ENCODE data around the gene CEP295NL.
"Not testable (repeated sequence)": the region's sequence is repeated elsewhere in the genome, so short reads cannot be mapped to it uniquely, and the experiment has no call there.

CEP295NL gene

DNA sequence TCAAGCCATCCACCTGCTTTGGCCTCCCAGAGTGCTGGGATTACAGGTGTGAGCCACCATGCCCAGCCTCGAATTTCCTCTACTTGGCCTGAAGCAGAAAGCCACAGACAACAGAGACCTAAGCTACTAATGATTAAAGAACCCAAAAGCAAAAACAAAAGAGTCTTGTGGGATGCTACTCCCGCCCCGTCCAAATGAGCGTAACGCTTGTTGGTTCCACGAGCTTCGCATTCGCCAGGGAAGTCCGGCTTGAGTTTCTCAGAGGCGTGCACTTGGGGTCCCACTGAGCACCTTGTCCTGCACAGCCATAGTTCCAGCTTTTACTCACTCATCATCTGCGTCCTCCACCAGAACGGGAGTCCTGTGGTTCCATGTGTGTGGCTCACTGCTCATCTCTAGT, 16.0 kb downstream of the CEP295NL start:
- DNase-seq (ENCODE audit: low spot score): no peak

DNA sequence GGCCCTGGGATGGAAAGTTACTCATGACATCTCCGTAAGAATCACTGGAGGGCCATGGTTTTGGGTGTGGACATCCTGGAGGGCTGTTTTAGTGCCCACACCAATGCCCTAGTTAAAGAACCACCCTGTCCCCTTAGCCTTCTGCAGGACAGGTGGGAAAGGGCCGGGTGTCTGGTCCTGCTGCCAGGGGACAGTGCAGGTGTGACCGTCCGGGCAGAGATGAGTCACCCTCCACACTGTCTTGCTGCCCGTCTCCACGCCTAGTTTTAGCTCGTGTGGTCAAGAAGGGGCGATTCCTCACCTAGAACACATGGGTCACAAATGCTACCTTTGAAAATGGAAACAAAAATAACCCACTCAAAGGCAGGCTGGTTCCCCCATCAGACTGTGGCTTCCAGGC, 17.0 kb downstream of the CEP295NL start:
- no peak for DNase-seq (ENCODE audit: low spot score)

DNA sequence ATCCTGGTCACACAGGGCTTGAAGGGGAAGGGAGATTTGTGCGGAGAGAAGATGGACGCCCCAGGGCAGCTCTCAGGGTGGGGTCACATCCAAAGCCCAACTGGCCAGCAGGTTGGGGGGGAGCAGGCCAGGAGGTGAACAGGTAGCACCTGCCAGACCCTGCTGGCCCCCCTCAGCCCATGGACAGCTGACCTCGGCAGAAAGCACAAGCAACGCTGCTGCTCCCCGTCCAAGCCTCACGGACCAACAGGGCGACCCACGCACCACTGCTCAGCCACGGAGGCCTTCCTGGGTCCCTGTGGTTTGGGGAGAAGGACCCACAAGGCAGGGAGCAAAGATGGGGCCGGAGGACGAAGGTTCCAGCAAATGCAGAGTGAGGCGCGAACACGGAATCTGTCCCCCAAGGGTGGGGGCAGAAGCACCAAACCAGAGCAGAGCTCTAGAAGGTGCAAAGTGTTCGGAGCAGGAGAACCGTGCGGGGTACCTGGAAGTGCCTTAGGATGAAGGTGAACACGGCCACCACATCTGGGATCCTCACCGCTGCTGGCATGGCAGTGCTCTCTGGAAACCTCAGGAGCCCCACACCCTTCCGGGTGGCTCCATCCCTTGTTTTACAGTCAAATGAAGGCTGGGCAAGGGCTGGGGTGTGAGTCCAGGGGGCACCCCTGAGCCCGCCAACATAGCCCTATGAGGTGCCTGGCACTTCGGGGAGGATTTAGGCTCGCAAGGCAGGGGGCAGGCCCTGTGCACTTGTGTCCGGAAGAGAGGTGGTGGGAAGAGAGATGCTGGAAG, 17.9 kb downstream of the CEP295NL start:
- DNase-seq (ENCODE audit: low spot score): no peak

DNA sequence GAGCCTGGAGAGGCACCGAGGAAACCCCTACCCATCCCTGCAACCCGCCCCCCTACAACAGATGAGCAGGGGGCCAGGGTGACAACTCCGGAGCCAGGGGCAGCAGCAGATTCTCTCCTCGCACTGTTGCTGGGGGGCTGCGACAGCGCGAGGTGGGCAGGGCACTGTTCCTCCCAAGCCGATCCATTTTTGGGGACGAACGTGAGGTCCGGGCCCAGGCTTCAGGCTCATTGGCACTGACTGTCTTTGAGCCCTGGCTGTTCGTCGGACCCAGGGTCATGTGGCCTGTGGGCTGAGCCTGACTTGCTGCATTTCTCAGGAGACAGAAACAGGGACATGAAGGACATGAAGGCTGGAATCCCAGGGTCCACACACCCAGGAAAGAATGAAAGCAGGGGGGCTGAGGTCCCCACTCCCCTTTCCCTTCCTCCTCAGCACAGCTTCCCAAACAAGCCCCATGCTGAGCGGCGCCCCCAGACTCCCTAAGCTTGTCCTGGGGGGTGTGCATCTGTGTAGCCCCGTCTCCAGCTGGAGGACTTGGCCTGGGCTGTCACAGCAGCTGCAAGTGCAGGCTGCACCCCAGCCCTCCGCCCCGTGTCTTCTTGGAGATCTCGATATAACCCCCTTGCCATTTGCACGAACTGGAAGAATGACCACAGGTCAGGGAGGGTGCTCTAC, 18.7 kb downstream of the CEP295NL start:
- no peak for DNase-seq (ENCODE audit: low spot score)

DNA sequence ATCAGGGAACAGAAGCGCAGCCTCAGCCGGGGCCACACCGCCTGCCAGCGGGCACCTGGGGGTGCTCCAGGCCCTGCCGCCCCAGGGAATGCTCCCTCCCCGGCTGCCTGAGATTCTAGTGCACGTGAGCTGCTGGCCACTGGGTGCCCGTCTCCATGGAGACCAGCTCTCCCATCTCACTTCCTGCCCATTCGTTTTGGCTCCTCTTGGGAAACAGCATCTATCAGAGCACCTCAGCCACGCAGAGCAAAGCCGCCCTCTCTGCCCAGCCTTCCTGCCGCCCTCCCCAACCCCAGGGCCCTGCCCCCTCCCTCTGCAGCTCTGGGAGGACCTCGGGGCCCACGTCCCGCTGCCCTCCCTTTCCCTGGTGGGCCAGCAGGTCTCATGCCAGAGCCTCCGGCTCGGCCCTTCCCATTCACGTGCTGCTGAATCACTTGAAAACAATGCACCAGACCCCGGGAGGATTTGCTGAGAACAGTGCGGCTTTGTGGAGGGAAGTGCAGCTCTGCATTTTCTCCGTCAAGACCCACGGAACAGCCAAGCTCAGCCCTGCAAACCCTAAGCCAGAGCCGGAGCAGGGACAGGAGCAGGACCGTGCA, 19.4 kb downstream of the CEP295NL start:
- DNase-seq (ENCODE audit: low spot score): no peak

DNA sequence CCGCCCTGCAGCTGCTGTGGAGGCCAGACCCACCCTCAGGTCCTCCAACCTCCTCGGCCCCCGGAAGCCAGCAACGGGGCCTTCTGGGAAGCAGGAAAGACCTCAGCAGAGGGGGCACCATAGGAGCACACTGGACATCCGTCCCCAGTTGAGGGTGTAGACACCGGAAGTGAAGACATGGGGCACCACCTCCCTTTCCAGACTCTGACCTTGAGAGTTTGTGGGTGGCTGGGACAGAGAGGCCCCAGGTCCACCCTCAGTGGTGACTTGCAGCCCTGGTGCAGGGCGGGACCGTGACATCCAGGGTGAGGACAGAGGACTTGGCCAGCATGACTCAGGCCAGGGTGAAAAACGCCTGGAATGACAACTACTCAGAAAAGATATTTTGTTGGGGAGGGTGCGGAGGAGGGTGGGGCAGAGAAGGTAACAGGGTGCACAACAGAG, 19.9 kb downstream of the CEP295NL start:
- DNase-seq (ENCODE audit: low spot score): no peak

DNA sequence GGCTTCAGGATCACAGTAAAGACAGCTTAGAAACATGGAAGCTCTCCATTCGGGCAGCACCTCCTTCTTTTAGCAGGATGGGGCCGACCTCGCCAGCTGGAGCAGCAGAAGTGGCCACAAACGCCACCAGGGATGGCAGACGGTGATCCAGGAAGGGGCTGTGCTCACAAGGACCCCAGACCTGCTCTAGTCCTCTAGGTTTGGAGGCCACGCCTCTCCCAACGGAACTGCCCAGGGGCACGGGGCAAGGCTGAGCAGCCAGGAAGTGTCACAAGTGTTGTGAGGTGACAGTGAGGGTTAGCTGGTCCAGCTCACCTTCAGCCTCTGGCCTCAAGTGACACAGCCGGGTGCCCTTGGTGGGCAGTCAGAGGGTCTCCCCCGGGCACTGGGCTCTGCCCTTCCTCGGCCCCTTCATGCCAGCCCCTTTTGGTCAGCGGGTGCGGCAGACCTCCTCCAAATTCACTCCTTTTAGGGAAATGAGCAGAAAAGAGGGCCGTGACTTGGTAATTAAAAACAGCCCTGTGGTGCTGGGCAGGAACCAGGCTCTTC, 20.4 kb downstream of the CEP295NL start:
- no peak for DNase-seq (ENCODE audit: low spot score)

DNA sequence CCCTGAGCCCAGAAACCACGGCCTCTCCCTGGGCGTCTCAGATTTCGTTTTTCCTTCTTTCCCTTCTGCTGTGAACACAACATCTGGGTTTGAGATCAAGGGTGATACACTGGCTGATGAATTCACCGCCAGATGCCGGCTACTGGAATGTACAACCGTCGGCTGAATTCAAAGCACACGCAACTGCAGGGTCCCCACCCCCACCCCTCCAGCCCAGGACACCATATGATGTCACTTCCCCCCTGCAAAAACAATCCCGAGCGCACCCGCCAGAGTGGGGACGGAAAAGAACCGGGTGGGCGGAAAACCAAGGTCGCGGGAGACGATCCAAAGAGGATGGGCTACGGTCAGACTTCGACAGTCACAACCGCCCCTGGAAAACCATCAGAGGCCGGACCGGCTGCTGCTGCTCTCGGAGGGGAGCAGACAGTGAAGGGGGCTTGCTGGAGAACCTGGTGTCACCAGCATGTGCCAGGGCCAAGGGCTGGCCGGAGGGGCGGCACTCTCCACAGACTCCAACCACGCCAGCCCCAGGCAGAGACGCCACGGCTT, 23.3 kb downstream of the CEP295NL start:
- DNase-seq (ENCODE audit: low spot score): no peak

DNA sequence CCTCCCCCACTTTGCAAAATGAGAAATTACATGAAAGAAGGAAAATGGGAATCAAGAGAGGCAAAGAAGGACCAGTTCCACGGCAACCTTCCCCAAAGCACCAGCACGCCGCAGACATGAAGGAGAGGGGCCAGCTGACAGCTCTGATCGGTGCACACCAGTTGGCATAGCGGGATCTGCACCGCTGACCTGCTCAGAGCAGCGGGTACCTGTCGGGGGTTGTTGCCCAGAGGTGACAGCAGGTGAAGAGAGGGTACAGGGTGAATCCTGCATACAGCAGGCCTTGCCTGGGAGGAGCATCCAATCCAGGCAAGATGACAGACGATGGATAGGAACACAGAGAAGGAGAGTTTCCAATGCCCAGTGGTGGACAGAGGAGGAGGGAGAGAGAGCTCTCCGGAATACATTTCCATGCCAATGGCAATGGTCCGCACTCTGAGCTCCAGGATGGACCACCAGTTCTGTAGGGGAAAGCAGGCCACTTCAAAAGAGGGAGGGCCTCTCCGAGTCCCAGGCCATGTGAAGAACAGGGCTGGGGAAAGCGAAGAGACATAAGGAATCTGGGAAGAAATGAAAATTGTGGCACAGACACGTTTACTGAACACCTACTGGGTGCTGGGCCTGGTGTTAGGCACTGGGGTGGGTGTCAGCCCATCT, 24.0 kb downstream of the CEP295NL start:
- DNase-seq (ENCODE audit: low spot score): no peak

DNA sequence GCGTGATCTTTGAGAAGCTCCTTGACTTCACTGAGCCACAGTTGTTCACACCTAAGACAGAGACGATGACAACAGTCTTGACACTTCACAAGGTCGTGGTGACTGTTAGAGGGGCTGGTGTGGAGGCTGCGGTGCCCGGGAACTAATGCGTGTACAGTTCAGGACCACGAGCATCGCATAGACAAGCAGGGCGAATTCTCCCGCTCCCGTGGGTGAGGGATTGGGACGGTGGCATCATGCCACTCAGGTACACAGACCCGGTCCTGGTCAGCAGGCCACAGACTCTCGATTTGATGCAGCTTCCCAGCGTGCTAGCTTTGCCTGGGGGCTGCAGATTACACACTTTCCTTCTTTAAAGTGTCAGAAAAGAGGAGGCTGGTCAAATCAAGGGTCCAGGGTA, 24.7 kb downstream of the CEP295NL start:
- DNase-seq (ENCODE audit: low spot score): no peak

DNA sequence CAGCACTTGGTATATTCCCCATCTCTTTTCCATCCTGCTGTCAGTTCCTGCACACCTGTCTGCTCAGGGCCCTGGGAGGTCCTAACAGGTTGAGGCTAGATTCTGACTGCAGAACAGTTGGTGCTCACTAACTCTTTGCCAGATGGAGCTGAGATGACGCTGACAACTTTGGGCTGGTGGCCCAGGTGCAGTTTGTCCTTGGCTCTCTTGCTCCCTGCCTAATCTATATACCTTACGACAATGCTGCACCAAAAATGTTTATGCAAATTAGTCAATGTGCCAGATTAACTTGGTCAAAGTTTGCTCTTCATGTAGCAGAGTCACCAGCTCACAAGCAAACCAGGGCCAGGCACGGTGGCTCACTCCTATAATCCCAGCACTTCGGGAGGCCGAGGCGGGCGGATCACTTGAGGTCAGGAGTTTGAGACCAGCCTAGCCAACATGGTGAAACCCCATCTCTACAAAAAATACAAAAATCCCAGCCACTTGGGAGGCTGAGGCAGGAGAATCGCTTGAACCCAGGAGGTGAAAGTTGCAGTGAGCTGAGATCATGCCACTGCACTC, 26.0 kb downstream of the CEP295NL start:
- DNase-seq (ENCODE audit: low spot score): not testable (repeated sequence)

DNA sequence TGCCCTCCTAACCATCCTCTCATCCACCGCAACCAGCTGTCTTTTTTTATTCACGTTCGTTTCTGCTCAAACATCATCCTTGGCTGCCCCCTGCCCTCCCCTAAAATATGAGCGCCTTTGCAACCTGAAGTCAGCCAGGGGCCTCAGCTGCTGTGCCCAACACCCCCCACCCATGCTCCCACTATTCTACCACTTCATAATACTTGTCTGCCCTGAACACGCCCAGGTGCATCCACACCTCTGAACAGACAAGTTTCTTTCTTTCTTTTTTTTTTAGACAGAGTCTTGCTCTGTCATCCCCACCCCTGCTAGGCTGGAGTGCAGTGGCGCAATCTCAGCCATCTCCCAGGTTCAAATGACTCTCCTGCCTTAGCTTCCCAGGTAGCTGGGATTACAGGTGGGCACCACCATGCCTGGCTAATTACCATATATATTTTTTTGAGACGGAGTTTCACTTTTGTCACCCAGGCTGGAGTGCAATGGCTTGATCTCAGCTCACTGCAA, 26.9 kb downstream of the CEP295NL start:
- no peak for DNase-seq (ENCODE audit: low spot score)

DNA sequence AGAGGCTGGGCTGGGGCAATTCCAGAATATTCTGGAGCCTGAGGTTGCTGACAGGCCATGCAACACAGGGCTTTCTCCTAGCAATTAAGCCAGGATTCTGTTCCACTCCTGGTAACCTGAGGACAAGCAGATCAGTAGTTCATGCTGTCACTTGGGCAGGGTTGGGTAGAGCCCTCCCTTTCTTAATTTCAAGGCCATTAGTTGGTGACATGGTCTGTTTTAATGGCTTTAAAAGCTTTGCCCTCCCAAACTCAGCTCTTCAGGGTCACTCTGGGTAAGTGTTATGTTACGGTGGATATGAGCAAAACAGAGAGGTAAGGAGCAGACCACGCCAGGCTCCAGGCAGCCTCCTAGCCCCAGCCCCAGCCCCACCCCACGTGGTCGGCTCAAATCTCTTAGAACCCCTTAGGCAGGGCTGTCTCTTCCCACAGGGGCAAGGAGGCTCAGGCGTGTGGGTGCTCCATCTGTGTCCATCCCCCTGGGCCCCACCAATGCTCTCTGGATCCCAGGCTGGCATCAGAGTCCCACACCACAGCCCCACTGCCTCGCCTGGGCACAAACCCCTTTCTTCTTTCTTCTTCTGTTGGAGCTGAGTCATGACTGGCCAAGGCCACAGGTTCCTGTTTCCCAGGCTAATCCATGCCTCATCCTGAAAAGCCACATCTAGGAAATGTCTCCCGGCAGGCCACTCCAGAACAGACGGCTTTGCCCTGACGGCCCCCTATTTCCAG, 27.5 kb downstream of the CEP295NL start:
- no peak for DNase-seq (ENCODE audit: low spot score)

DNA sequence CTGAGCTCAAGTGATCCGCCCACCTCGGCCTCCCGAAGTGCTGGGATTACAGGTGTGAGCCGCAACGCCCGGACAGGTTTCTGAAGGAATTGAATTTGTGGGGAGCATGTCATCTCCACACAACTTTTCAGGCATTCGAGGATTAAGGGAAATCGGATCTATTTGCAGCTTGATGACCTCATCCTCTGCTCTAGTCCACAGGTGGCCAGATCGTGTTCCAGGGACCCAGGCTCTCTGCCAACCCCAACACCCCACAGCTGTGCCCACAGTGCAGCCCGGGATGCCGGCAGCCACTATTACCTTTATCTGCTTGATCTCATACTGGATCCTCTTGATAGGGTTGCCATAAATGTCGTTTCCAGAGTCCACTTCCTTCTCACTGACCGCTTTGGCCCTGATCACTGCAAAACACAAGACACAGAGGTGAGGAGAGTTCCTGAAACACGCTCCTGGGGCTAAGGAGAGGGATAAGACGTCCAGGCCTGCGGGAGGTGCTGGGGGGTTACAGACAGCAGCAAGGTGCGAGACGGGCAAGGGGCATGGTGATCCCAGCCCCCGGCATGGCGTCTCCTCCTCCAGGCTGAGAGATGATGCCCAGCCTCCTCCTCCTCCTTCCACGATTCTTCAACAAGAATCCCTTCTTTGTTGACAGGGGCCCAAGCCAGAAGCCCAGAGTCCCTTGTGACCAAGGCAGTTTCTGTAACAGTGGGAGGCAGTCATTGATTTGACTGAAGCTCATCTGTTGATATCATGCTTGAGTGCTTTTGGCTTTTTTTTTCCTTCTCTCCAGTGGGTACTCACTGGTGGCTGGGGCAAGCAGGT, 29.3 kb downstream of the CEP295NL start:
- no peak for DNase-seq (ENCODE audit: low spot score)

DNA sequence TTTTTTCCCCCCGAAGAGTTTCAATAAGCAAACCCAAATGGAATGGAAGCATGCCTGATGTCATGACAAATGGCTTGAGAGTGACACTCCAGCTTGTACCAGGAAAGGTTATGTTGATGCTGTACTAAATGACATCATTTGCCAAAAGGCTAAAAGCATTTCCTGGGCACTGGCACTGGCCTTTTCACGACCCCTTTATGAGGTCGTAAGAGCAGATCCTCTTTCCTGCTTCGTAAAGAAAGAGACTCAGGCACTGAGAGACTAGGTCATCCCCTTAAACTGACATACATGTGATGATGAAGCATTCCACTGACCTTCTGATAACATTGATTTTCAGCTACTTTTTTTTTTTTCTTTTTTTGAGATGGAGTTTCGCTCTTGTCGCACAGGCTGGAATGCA, 30.5 kb downstream of the CEP295NL start:
- no peak for DNase-seq (ENCODE audit: low spot score)

DNA sequence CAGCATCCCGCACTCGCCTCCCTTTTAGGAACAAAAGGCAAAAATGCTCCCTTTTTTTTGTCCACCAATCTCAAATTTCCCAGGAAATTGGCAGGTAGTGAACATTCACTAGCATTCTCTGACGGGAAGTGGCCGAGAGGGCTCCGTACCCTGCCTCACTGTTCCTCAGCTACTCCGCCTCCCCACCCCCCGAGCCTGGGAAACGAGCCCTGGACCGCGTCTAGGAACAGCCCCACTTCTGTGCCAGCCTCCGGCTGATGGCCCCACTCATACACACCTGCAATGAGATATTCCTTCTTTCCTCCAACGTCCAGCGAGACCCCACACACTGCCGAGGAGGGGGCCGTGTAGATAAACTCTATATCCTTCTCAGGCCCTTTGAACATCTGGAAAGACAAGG, 32.4 kb downstream of the CEP295NL start:
- no peak for DNase-seq (ENCODE audit: low spot score)

DNA sequence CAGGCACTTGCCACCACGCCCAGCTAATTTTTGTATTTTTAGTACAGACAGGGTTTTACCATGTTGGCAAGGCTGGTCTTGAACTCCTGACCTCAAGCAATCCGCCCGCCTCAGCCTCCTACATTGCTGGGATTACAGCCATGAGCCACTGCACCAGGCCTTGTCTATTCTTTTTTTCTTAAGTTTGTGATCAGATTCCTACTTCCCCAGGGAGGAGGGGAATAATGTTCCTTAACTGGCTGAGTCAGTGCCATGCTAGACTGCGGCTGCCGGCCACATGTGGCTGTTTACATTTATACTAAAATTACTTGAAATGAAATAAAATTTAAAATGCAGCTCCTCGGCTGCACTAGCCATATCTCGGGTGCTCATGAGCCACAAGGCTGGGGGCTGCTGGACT, 34.6 kb downstream of the CEP295NL start:
- DNase-seq (ENCODE audit: low spot score): no peak

DNA sequence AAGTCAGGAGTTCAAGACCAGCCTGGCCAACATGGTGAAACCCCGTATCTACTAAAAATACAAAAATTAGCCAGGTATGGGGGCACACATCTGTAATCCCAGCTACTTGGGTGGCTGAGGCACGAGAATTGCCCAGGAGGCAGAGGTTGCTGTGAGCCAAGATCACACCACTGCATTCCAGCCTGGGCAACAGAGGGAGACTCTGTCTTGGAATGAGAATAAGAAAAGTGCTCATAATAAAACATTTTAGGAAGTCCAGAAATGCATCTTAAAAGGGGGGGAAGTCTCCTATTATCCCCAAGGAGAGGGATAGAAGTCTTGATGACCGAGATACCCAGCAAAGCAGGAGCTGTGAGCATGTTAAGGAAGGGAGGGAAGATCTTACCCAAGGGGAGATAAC, 36.0 kb downstream of the CEP295NL start:
- not testable (repeated sequence) for DNase-seq (ENCODE audit: low spot score)

DNA sequence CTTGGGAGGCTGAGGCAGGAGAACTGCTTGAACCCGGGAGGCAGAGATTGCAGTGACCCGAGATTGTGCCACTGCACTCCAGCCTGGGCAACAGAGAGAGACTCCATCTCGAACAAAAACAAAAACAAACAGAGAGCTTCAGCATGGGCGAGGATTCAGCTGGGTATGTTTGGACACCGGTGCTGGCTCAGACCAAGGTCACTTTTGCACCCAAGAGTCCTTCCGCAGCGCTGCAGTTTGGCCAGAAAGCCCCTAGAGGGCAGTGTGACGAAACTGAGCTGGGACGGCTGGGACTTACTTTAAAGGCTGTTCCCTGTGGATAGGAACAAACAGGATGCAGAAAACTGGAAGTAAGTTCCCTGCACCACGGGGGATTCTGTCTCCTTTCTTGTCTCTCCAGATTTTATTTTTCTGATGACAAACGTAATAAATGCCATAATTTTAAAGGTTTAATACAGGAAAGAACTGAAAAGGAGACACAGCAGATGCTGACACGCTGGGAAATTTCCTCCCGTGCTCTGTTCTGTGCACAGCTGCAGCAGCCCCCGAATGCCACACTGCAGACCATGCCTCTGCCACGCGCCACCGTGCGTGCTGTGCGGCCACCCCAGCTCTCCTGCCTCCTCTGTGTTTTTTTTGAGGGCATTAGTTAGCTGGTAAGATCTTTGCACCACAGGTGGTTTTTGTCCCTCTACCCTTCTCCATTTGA, 37.2 kb downstream of the CEP295NL start:
- peak; percentile 49 for DNase-seq (ENCODE audit: low spot score)

All from germinal center (tissue), 1 donor.